ENCODE data around the gene FAM168B.
"Not testable (repeated sequence)": the region's sequence is repeated elsewhere in the genome, so short reads cannot be mapped to it uniquely, and the experiment has no call there.

Gene FAM168B

GRCh38 chr2:131093006-131093695, at the start of gene FAM168B:
FAM168B (minus strand) TSS chr2:131093460; CDS start chr2:131082646, 10,814 bp downstream.
- DNase-seq (ENCODE audit: low spot score) = peak; percentile 88

- DNase-seq (ENCODE audit: low spot score) = no peak
Measured at GRCh38 chr2:131142849-131143248, 49.6 kb upstream of the FAM168B start.

- DNase-seq (ENCODE audit: low spot score) = no peak
Measured at GRCh38 chr2:131140581-131140980, 47.3 kb upstream of the FAM168B start.

- DNase-seq (ENCODE audit: low spot score) = no peak
Measured at GRCh38 chr2:131132729-131133128, 39.5 kb upstream of the FAM168B start.

GRCh38 chr2:131130298-131130596, 37.0 kb upstream of the FAM168B start:
- no peak for DNase-seq (ENCODE audit: low spot score)

GRCh38 chr2:131127981-131128380, 34.7 kb upstream of the FAM168B start:
- DNase-seq (ENCODE audit: low spot score) = no peak

GRCh38 chr2:131127076-131127475, 33.8 kb upstream of the FAM168B start:
- no peak for DNase-seq (ENCODE audit: low spot score)

- no peak for DNase-seq (ENCODE audit: low spot score)
Measured at GRCh38 chr2:131126436-131126835, 33.2 kb upstream of the FAM168B start.

- no peak for DNase-seq (ENCODE audit: low spot score)
Measured at GRCh38 chr2:131125195-131125757, 32.0 kb upstream of the FAM168B start.

GRCh38 chr2:131123192-131123591, 29.9 kb upstream of the FAM168B start:
- DNase-seq (ENCODE audit: low spot score) = no peak

- DNase-seq (ENCODE audit: low spot score) = no peak
Measured at GRCh38 chr2:131122496-131122895, 29.2 kb upstream of the FAM168B start.

GRCh38 chr2:131121464-131121863, 28.2 kb upstream of the FAM168B start:
- DNase-seq (ENCODE audit: low spot score) = no peak

- no peak for DNase-seq (ENCODE audit: low spot score)
Measured at GRCh38 chr2:131120815-131121317, 27.6 kb upstream of the FAM168B start.

- no peak for DNase-seq (ENCODE audit: low spot score)
Measured at GRCh38 chr2:131115752-131116151, 22.5 kb upstream of the FAM168B start.

- DNase-seq (ENCODE audit: low spot score) = not testable (repeated sequence)
Measured at GRCh38 chr2:131114950-131115349, 21.7 kb upstream of the FAM168B start.

- DNase-seq (ENCODE audit: low spot score) = no peak
Measured at GRCh38 chr2:131113566-131114227, 20.4 kb upstream of the FAM168B start.

GRCh38 chr2:131112529-131112928, 19.3 kb upstream of the FAM168B start:
- no peak for DNase-seq (ENCODE audit: low spot score)

- peak; percentile 94 for DNase-seq (ENCODE audit: low spot score)
Measured at GRCh38 chr2:131105950-131106801, 12.9 kb upstream of the FAM168B start.

GRCh38 chr2:131105156-131105949, 12.1 kb upstream of the FAM168B start, which contains the start of gene PLEKHB2:
PLEKHB2 (plus strand) TSS chr2:131105336; CDS start chr2:131120942, 15,606 bp downstream.
- DNase-seq (ENCODE audit: low spot score) = peak; percentile 87

GRCh38 chr2:131104487-131105155, 11.4 kb upstream of the FAM168B start:
- peak; percentile 92 for DNase-seq (ENCODE audit: low spot score)

GRCh38 chr2:131103165-131103564, 9.9 kb upstream of the FAM168B start:
- DNase-seq (ENCODE audit: low spot score) = no peak
